Fibroblast of skin of left quadriceps (primary cell): ENCODE measurements around the gene HMCN2.
A peak's percentile ranks its signal among the peaks of the same experiment; 100 is the strongest.
"Not testable (repeated sequence)": the region's sequence is repeated elsewhere in the genome, so short reads cannot be mapped to it uniquely, and the experiment has no call there.

Experiments used
- DNase-seq, 2 experiments: peaks; one replicate each; pipeline ENCODE4 v3.0.0-alpha.2; 2013; ENCODE audit warnings: low read depth in 2 of 2

HMCN2 gene

DNA sequence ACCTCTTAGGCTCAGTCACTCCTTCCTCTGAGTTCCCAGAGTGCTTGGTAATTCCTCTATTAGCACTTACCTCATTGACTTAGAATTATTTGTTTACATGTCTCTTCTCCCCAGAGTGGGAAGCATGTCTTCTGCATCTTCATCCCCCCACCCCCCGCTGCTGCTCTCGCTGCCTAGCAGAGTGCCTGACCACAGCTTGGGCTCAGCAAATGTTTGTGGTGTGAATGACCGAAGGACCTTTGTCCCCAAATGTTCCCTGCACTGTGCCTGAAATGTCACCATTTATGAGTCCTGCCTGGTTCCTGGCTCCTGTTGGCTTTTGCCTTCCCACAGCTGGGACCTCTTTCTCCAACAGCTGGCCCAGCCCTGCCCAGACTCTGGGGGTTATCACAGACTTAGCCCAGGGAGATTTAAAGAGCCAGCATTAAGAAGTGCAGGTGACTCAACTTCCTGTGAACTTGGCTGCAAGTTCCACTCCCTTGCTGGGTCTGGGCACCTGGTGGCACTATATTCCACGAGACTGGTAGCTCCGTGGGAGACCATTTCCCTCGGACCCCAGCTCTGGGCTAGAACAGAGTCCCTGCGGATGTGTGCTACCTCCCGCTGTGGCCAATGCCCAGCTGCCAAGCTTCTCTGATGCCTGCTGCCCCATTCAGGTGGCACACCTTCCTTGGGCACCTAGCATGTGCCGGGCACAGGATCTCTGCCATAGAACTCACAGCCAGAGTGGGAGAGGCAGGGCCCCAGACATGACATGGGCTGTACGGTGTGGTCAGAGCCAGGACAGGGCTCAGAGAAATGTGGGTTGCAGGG lies 1.8 kb upstream of the HMCN2 start:
- no peak for DNase-seq

DNA sequence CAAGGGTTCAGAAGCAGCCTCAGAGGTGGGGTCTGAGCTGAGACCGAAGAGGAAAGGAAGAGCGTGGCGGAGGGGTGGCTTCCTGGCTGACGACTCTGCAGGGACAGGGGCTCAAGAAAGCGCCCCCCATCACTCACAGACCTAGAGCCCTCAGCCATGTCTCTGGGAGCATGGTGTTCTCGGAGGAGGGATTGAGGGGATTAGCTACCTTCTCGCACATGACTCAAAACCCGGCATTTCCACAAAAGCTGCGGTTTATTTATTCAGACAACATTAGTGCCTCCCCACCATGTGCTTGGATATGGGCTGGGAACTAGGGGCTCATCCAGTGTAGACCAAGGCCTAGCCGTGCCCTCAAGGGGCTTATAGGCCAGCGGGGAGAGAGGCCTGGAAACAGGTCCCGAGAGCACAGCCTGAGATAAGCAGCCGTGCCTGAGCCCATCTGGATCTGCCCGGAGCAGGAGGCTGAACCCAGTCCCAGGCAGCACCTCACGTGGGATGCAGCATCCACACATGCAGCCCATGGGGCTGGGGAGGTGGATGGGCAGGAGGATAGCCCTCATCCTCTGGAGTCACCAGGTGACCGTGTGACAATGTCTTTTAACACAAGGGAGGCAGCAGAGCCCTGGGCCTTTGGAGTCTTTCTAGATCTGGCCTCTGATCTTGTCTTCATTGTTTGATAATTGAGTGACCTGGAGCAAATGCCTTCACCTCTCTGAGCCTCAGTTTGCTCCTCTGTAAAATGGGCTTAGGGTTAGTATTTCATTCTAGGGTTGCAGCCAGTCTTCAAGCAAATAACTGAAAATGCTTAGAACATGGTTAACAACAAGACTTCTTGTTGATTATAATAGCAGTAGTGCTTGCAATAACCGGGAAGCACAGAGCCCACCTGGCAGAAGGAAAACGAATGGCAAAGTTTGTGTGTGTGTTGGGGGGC lies 878 bp upstream of the HMCN2 start:
- DNase-seq: no peak

DNA sequence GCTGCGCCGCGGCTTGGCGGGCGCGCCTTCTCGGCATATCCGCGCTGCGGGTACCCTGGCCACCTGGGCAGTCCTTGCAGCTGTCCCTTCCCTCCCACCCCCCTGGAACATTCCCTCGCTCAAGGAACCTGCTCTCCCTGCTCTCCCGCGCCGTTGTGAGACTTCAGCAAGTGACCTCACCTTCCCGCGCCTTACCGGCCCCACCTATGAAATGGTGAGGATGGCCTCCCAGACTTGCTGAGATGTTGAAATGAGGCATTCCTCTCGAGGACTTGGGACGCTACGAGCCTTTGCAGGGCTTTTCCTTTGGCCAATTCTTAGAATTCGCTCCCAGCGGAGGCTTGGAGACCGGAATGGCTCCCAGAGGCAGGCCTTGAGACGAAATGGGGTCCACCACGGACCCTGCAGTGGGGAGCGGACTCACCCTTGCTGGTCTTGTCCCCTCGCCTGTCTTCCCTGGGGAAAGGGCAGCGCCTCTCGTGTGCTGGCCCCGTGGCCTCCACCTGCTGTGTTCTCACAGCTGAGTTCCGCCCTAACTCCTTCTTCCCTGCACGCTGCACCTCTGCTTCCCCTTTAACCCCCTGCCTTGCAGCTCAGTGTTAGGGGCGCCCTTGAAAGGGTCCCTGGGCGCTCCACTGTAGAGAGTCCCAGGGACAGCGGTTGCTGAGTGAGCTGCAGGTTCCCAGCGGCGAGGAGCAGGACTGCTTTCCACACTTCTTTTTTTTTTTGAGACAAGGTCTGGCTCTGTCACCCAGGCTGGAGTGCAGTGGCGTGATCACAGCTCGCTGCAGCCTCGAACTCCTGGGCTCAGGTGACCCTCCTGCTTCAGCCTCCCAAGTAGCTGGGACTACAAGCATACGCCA lies 907 bp downstream of the HMCN2 start:
- DNase-seq: no peak

DNA sequence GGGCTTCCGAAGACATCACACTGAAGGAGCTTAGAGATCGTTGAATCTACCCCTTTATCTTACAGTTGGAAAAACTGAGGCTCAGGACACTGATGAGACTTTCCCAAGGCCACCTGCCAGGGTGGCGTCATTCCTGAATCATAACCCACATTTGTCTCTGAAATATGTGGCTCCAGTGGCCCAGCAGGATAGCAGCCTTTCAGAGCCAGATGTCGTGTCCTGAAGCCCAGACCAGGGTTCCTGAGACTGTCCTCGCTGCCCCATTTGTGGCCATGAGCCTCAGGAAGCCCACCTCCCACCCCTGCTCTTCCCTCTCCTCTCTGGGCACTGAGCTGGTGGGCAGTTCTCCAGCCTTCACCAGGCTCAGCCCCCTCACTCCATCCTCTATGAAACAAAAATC lies 2.4 kb downstream of the HMCN2 start:
- no peak for DNase-seq

DNA sequence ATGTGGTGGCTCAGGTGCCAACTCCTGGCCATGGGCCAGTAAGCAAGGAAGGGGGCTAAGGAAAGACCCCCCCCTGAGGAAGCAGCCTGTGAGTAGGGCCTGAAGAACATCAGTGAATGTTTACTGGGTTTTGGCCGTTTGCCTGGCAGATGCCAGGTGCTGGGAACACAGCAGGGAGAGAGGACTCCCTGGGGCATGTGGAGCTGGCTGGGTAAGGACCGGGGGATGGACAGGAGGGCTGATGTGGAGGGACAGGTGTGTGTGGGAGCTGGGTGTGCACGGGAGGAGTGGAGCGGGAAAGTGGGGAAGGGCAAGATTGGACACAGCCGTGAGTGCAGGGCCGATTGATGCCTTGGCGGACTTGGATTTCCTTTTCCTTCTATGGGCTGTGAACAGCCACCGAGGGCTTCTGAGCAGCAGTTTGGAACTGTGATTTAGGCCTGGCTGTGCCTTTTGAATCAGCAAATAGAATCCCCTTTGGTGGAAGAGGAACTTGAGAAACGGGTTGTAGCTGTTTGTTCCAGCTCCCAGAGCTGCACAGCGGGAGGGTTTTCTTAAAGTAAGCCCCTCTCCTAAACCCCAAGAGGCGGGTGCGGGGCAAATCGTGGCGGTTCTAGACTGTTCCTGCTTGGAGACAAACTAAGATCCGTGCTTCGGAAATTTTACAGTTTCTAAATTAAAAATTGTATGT lies 3.1 kb downstream of the HMCN2 start:
- no peak for DNase-seq

DNA sequence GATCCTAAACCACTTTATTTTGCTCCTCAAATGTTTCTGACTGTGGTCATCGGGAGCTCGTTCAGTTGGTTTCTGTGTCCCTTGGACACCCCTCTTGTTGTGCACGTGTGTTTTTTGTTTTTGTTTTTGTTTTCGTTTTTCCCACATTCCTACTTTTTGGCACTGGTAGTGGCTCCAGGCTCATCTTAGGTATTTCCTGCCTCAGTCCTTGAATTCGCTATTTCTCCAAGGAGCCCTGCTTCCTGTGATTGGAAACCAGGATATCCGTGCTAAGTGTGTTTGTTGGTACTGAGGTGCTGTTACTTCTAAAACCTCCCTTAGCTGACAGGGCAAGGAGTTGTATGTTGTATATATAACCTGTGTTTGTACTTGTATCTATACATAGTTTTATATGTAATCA lies 5.9 kb downstream of the HMCN2 start:
- no peak for DNase-seq

DNA sequence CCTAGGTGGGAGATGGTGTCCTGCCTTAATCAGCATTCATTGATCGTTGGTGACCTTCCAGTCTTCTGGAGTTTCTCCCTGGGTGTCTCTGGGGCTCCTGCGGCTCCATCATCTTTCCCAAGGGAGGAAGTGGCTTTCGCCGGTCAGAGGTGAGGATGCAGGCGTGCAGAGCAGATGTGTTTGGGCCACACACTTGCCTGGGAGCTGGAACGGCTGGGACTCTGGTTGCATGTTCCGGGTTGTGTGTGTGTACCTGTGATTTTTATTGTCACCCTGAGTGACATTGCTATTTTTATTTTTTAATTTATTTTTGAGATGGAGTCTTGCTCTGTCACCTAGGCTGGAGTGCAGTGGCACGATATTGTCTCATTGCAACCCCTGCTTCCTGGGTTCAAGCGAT lies 9.6 kb downstream of the HMCN2 start:
- DNase-seq: no peak

DNA sequence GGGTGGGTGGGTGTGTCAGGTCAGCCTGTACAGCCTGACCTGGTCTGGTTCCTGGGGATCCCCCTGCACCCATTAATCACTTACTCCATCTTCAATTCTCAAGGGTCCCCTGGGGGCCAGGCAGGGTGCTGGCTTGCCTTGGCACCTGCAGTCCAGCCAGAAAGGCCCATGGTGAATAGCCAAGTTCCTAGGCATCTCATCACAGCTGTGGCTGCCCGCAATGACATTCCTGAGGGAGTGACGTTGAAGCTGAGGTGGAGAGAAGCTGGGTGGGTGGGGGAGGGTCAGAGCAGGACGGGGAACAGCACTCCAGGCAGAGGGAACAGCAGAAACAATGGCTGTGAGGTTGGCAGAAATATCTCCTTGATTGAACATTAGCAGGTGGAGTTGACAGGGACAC lies 10.6 kb downstream of the HMCN2 start:
- DNase-seq: peak; percentile 42 to 47

DNA sequence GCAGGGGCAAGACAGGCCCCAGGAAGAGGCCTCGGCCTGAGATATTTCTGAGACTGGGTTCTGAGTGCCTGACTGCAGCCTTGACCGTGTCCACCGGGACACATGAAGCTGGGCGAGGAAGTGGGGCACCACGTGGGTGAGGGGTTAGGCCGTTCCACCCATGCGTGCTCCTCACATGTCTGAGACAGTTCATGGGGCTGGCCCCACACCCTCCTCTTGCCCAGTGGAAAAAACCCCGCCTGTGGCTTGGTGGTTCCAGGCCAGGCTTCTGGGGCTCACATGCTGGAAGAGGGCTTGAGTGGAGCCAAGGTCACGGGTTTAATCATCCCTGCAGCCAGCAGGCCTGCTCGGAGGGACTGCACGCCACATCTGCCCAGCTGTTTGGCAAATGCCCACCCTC lies 11.4 kb downstream of the HMCN2 start:
- no peak for DNase-seq

DNA sequence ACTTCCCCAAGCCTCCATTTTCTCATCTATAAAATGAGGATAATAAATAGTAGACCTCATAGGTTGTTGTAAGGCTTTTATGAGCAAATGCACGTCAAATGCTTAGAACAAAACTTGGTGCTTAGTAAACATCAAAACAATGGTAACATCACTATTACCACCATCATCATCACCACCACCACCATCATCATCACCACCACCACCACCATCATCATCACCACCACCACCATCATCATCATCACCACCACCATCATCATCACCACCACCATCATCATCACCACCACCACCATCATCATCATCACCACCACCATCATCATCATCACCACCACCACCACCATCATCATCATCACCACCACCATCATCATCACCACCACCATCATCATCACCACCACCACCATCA lies 12.0 kb downstream of the HMCN2 start:
- DNase-seq: not testable (repeated sequence)

DNA sequence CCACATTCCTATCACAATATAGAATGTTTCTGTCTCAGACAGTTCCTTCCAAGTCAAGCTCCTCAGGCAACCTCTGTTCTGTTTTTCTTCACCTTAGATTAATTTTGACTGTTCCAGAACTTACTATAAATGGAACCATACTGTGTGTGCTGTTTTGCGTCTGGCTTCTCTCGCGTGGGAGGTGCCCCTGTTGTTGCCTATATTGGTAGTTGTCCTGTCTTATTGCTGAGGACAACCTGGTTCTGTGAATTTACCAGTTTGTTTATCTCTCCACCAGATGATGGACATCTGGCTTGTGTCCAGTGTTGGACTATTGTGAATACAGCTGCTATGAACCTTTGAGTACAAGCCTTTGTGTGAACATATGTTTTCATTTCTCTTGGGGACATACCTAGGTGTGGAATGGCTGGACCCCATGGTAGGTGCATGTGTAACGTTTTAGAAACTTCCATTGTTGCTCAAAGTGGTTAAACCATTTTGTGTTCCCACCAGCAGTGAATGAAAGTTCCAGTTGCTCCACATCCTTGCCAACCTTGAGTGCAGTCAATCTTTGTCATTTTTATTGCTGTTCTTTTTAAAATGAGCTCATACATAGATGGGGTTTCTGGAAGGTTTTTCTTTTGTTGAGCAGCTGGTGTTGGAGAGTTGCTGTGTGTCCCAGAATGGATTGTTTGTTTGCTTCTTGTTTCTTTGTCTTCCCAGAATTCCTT lies 18.1 kb downstream of the HMCN2 start:
- no peak for DNase-seq

DNA sequence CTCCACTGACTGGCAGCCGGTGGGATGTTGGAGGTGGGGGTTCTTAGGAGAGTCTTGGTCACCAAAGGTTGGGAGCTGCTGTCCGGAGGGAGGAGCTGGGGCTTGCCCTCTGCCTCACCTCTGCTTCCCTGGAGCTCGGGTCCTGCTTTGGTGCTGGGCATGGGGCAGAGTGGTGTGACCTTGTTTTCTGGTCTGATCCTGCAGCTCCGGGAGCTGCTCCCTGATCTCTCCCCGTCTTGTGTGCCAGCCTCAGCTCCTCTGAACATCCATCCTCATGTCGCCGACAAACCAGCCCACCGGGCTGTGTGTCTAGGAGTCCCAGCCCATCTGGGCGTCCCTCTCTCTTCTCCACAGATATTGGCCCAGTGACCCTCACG lies 18.7 kb downstream of the HMCN2 start:
- DNase-seq: no peak

DNA sequence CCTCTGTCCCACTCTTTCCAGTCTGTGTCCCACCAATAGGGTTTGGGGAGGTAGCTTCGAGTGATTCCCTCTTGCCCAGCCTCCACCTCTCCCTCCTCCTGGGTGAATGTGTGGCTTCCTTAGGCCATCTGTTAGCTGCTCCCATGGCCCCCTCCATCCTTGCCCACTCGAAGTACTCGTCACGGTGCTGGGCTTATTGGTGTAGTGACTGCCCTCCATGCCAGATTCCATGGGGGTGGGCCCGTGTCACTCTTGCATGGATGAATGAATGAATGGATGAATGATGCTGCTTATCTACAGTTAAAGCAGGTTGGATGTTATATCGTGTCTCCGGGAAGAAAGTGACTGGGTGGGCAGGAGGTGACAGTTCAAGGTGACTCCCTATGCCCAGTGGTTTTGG lies 19.1 kb downstream of the HMCN2 start:
- no peak for DNase-seq

DNA sequence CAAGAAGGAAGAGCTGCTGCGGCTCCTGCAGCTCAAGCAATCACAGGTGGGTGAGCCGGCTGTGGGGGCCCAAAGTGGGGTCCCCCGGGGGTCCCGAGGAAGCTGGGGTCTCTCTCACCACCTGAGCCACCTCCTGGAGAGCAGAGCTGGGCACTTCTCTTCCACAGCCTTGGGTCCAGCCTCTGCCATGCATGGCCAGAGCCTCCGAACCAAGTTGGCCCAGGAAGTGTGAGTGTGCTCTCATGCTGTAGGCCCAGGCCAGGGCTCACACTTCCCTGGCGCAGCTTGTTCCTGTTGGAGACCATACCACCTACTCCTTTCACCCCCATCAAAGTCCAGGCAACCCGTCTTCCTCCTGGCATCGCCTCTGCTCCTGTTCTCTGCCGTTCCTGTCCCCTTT lies 19.7 kb downstream of the HMCN2 start:
- DNase-seq: no peak

DNA sequence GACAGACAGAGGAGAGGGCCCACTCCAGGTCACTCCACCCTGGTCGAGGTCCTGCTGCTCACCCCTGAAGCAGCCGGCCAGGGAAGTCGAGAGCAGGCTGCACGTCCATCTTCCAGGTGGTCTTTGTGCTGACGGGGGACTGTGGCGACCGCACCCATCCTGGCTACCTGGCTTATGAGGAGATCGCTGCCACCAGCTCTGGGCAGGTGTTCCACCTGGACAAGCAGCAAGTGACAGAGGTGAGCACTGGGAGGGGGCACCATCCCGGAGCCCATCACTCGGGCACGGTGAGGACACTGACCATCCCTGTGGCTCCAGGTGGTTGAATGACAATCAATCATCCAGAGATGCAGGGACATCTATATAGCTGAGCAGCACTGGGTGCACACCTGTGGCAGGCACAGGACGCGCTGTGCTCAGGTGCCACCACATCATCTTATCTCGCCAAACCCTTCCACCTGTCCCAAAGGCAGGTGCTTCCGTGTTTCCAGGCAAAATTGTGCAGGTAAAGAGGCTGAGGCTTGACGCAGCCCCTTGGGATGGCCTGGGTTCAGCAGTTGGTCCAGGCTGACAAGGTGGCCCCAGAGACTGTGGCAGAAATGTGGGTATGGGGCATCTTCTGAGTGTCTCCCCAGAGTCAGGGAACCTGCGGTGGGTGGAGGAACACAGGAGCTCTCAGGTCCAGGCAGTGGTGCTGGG lies 20.7 kb downstream of the HMCN2 start:
- DNase-seq: no peak

DNA sequence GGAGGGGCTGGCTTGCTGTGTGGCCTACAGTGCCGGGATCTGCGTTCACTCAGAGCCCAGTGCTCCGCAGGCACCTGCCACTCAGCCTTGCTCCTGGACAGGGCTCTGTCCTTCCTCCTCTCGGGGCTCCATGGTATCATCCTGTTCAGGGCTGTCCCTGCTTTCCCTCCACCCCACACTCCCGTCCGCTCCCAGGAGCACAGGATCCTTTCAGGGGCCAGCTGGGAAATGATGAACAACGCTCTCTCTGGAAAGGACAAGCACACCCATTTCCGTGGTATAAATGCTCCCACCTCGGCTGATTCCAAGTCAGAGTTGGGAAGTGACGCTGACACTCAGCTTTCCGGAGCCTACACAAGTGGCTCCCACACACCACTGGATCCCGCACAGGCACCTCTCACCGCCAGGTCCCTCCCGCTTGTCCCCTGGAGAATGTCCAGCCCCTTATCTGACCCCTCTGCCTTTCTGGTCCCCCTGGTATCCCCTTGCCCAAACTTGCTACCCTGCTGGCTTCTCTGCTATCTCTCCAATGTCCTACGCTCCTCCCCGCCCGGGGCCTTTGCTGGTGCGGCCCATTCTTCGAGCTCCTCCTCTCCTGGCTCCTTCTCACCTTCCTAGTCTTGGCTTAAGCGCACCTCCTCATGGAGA lies 21.3 kb downstream of the HMCN2 start:
- no peak for DNase-seq

DNA sequence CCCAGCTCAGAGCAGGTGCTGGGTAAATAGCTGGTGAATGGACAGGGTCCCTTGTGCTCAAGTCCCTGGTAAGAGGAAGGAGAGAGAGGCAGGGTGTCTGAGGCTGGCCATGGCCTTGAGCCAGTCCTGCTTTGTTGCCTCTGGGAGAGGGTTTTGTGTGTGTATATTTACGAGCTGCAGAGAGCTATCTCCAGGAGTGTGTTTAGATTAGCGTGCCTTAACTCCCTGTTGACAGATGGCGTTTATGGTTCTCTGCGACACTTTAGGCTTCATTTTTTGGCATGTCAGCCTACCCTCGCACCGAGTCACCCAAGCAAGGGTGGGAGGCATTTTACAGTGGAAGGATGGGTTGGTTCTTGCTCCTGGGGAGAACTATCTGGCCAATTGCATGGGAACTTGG lies 22.2 kb downstream of the HMCN2 start:
- no peak for DNase-seq

DNA sequence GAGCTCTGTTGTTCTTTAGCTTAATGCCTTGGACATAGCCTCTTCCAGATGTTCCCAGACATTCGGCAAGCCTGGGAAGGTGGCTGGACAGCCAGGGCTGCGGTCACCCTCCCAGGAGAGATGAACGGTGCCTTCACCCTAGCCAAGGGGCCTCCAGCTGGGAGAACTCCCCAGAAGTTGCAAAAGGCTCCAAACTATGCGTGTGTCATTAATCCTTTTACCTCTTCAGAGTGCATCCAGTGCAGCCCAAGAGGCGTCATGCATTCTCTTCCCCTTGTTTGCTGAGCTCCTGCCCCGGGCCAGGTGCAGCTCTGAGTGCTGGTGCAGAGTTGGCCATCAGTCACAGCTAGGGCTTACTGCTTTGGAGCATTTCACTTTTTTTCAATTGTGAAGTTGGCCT lies 22.8 kb downstream of the HMCN2 start:
- DNase-seq: no peak

DNA sequence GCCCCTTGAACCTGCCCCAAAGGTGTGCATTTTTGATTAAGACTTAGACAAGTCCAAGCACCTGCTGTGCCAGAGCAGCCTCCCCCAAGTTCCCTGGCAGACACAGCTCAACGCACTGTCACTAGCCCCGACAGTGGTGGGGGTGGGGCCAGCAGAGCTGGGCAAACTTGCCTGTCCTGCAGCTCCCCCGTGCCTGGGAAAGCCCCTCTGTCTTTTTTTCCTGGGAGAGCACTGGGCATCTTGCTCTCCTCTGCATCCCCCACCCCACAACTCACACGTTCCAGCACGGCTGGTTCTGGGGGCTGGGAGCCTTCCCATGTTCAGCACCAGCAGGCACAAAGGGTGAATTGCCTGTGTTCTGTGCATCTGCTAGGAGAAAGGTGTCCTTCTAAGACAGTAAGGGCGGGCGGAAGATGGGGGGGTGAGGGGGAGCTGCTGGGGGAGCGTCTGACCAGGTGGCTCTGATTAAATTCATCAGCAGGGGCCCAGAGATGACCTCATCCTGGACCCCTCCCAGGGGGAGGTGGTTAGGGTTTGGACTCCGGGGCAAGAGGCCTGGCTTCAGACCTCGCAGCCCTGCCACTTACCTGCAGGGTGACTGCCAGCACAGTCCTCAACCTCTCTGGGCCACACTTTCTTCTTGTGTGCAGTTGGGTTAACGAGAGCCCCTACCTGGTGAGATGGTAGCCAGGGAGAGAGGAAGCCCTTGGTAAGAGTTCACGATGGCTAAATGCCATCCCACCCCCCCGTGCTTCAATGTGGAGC lies 23.5 kb downstream of the HMCN2 start:
- DNase-seq: no peak
